Epithelial cell of prostate (primary cell): ENCODE results near the gene C2CD2L.
"Not testable (repeated sequence)": the region's sequence is repeated elsewhere in the genome, so short reads cannot be mapped to it uniquely, and the experiment has no call there.

Experiments used
- DNase-seq: peaks from one replicate; pipeline ENCODE4 v3.0.0-alpha.2; 2011; ENCODE audit warnings: low read depth, low spot score
- H3K27ac ChIP-seq: fragments of 450-650 bp; 2 replicates; pipeline ENCODE4 v1.5.1; 2017; ENCODE audit warnings: mild to moderate bottlenecking

The C2CD2L gene

DNA sequence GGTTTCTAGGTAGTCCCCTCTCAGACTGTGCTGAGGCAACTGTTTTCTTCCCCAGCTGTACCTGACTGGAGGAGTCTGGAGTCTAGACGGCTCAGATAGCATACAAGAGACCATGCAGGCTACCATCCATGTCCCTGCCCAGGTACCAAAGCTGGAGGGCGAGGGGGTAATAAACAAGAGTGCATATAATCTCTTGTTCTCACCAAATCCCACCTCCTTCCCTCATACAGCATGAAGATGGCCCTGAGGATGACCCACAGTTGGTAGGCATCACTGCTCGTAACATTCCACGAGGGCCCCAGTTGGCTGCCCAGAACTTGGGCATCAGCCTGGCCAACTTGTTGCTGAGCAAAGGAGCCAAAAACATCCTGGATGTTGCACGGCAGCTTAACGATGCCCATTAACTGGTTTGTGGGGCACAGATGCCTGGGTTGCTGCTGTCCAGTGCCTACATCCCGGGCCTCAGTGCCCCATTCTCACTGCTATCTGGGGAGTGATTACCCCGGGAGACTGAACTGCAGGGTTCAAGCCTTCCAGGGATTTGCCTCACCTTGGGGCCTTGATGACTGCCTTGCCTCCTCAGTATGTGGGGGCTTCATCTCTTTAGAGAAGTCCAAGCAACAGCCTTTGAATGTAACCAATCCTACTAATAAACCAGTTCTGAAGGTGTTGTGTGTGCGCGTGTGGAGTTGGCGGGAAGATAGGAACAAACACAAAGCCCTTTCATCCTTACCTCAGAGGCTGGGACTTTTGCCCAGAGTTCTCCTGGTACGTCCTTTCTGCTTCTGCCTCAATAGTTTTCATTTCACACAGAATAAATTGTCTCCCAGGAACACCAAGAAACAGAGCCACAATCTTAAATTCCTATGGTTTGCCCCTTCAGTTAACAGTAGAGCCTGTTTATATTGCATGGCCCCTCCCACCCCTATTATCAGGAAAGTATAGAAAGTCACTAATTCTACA, 14.0 kb upstream of the C2CD2L start:
- H3K27ac ChIP-seq: peak overlapping the region; percentile 77
- DNase-seq: no peak

DNA sequence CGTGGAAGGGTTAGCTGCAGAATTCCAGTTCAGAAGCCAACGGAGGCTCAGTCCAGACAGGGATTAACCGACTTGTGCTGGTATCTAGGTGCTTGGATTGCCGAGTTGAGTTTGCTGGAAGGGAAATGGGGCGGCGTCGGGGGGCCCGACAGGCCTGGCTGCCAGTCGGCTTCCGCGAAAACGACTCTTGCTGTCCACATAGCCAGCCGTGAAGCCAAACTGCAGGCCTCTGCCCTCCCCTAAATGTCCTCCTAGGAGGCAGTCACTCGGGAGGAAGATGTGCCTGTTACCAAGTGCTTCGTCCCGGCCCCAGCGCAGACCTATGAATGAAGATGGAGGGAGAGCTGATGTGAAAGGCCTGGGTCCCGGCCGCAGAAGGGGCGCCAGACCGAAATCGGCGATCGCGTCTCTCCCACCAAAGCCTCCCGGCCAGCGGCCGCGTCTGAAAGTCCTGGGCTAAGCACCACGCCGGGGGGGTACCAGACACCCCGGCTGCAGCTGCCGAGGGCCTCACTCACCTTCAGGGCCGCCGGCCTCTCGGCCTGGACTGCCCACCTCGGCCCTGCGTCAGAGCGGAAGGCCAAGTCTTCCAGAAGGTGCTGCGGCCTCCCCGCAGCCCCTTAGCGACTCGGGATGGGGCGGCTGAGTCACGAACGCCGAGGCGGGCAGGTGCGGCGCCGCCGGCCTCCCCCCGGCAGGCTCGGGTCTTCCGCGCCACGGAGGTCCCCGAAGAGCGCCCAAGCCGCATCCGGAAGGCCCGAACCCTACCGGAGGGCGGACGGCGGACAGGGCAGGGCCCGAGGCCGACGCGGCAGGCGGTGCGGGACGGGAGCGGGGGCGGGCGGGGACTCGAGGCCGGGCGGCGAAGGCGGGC, 13.0 kb upstream of the C2CD2L start:
- no peak for DNase-seq

DNA sequence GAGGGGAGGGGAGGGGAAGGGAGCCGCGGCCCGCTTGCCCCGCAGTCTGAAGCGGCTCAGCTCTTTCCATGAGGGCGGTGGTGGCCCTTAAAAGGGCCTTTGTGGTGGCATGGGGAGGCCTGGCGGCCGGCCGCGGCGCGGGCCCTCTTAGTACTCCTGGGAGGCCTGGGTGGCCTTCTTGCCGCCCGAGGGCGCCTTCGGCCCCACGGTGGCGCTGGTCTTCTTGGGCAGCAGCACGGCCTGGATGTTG, 12.4 kb upstream of the C2CD2L start:
- peak; percentile 52 for DNase-seq
- peak overlapping the region; percentile 77 for H3K27ac ChIP-seq

More for the DNA sequence above, 13.0 kb upstream of the C2CD2L start:
- H3K27ac ChIP-seq: peak overlapping the region; percentile 77

DNA sequence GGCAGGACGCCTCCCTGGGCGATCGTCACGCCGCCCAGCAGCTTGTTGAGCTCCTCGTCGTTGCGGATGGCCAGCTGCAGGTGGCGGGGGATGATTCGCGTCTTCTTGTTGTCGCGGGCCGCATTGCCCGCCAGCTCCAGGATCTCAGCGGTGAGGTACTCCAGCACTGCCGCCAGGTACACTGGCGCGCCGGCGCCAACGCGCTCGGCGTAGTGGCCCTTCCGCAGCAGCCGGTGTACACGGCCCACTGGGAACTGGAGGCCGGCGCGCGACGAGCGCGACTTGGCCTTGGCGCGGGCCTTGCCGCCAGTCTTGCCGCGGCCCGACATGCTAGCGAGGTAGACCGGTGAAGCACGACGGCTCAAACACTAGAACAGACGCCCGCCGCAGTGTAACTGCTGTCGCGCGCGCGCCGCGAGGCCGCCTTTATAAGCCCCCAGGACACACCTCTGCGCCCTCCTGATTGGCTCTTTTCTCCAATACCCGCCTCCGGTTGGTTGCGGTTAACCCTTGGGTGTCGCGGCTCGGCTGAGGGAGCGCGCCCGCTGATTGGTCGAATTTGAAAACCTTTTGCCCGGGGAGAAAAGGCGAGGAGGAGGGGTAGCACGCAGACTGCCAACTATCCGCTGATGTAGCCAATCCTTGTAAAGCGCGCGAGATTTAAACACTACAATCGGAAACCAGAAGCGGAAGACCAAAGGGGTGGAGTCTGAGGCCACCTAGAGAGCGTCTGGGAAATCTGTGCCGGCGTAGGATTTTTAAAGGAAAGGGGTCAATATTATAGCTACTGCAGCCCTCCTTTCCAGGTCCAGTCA, 11.9 kb upstream of the C2CD2L start:
- peak; percentile 98 for DNase-seq
- H3K27ac ChIP-seq: peak overlapping the region; percentile 77

DNA sequence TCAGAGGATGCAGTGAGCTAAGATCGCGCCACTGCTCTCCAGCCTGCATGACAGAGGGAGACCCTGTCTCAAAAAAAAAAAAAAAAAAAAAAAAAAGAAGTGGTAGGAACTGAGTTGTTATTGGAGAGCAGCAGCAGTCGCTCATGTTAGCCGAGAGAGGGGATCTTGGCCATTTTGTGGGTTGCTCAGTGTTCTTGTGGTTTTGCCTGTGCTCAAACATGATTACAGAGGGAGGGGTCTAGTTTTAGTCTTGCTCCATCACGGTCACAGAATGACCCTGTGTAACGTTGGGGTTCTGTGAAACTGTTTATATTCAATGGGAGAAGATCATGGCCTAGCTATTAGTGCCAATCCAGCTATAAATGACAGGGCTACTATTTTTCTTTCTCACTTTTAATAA, 7.4 kb upstream of the C2CD2L start:
- no peak overlapping the region for H3K27ac ChIP-seq
- DNase-seq: no peak

DNA sequence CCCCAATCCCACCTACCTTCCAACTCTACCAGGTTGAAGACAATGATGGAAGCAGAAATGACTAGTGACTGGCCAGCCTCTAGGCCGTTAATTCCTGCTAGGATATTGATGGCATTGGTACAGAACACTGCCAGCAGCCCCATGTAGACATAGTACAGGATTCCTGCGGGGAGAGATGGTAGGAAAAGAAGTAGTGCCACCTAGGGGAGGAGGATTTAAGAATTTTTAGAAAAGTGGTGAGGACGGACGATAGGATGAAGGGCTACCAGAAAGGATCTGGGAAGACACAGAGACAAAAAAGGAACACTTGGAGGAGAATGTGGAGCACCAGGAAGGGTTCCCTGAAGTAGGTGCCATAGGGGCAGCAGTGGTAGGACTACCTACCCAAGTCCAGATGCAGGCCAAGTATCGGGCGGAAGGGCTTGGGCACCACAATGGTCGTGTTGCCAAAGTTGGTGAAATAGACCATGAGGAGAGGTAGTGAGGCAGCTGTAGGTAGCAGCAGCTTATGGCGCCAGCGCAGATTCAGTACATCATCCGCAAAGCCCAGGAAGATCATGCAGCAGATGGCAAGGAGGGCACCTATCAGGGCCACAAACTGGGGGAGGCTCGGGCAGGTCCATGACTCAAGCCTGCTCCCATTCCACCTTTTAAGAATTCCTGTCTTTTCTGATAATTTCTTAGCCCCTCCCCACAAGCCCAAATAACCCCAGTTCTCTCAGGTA, 6.7 kb upstream of the C2CD2L start:
- peak overlapping the region; percentile 95 for H3K27ac ChIP-seq
- no peak for DNase-seq

DNA sequence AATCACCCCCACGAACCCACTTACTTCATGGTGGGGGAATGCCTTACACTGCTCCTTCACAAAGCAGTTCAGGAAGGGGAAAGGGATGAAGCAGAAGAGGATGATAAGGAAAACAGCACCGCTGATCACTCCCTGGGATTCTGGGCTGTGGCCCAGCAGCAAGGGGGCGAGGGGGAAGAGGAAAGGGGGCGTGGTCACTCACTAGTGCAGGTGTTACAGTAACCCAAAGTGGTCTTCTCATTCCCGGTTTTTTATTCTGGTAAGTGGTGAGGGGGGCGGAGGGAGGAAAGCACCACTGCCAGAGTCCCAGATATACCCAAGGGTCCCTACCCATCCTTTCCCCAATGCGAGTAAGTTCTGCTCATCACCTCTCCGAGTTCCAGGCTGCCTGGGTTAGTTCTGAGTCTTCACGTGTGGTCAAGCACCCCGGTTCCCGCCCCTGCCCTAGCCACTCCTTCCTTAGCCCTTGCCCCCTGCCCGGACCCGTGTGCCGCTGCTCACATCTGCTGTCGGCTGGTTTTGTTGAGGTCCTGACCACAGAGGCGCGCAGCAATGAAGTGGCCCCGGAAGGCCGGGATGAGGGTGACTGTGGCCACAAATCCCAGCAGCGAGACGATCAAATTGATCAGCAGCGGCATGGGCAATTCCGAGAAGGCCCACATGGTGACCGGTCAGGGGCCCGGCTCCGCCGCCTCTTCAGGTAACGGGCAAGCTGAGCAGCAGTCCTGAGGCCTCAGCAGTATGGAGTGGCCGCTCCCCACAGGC, 6.0 kb upstream of the C2CD2L start:
- peak overlapping the region; percentile 95 for H3K27ac ChIP-seq
- DNase-seq: no peak

DNA sequence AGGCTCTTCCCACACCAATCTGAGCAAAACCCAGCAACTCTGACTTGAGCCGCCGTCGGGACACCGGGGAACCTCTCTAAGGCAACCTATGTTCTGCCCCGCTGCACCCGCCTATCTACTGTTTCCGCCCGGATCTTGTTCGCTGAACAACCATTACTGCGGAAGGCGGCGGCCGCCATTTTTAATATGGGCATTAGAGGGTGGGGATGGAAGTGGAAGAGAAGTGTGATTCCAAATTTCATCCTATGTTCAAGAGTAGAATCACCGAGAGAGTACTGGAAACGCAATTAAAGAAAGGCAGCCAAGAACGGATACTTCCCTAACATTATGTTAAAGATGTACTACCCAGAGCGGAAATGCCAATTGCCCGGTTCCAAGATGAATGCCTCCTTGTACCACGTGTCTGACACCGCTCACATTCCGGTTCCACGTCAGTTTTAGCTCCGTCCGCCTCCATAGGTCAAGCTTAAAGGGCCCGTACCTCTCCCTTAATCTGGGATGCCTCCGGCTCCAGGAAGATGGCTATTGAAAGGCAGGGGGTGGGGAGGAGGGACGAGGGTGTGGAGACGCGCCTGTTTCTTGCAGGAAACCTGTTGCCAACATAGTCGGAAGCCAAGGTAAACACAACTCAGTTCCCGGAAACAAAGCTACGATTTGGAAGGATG, 5.3 kb upstream of the C2CD2L start, which contains the start of gene DPAGT1:
DPAGT1 (minus strand) TSS at position 95 of the 665 bp plus-strand sequence. CDS start 198 bp downstream, outside the sequence.
- DNase-seq: peak; percentile 93
- peak within 1 kb of the TSS; percentile 95 for H3K27ac ChIP-seq

DNA sequence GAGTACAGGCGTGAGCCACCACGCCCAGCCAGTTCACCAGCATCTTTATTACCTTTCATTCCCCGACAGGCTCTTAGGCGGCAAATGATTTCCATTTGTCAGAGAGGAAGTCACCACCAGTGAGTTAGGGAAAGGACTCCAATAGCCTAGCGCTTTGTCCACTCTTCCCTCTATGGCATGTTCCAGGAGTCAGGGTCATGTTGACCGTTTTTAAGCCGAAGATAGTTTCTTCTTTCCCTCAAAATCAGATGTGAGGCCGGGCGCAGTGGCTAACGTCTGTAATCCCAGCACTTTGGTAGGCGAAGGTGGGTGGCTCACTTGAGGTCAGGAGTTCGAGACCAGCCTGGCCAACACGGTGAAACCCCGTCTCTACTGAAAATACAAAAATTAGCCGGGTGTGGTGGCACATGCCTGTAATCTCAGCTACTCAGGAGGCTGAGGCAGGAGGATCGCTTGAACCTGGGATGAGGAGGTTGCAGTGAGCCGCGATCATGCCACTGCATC, 3.9 kb upstream of the C2CD2L start:
- peak overlapping the region; percentile 95 for H3K27ac ChIP-seq
- DNase-seq: not testable (repeated sequence)

DNA sequence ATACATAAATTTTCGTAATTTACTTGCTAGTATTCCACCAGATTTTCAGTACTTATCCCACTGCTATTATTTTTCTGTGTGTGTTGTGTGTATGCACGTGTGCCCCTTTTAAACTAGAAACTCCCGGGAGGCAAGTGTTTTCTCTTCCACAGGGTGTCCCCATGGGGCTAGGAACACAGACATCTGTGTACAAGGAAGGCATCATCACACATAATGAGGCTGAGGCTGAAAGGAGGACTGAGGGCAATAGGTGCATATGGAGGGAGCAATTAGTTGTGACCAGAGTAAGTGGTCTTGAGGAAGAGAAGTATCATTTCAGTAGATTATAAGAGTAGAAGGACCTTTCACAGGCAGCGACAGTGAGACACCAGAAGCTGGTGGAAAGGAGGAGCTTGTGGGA, 3.4 kb upstream of the C2CD2L start:
- H3K27ac ChIP-seq: no peak overlapping the region
- no peak for DNase-seq

DNA sequence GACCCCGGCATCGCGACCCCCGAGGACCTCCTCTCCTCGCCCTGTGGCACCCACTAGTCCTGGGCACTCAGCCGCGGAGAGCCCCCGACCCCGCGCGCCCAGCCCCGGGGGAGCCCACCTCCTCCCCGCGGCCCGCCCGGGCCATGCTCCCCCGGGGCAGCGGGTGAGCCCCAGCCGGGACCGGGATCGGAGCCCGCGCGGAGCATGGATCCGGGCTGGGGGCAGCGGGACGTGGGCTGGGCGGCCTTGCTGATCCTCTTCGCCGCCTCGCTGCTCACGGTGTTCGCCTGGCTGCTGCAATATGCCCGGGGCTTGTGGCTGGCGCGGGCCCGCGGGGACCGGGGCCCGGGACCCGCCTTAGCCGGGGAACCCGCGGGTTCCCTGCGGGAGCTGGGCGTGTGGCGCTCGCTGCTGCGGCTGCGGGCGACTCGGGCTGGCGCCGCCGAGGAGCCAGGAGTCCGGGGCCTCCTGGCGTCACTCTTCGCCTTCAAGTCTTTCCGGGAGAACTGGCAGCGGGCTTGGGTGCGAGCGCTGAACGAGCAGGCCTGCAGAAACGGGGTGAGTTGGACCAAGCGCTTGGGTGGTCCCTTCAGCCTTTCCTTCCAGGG, 498 bp downstream of the C2CD2L start:
- DNase-seq: no peak
- peak overlapping the region; percentile 34 for H3K27ac ChIP-seq

DNA sequence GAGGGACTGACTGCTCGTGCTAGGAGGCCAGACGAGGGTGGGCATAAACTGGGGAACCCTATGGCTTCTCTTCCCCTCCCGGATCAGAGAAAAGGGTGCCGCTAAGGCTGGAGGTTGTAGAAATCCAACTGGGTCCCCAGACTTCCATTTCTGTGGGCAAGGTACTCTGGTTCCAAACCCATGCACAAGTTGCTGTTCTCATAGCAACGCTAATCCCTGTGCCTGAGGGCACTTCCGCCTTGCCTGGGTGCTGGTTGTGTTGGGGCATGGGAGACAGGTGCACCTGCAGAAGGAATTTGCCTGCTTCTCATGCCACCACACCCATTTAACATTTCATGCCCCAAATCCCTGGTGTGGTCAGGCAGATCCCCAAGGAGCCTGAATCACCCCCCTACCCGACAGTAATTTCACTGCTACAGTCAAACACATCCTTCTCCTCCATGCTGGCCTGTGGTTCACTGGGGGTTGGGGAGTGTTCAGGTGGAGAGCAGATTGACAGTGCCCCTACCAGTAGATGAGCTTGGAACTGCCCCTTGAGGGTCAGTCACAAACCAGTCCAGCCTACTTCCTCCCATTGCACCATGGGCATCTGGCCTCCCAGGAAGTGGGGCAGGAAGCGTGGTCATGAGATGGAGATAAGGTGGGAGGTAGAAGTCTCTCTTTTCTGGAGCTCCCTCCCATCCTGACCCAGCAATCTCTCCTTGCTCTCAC, 1.2 kb downstream of the C2CD2L start:
- H3K27ac ChIP-seq: peak overlapping the region; percentile 34
- no peak for DNase-seq

DNA sequence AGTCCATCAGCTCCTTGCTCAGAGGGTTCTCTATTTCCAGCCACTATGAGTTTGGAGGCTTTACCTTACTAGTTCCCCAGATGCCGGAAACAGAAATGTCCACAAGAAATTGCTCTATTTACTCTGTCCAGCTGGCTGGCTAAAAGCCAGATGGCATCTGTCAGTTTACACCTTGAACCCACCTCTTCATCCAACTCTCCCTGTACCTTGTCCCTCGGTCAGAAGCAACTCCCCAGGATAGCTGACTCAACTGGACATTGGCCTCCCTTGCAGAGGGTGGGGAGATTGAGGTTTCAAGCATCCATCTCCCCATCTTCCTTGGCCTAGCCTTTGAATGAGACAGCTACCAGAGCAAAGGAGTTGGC, 1.7 kb downstream of the C2CD2L start:
- H3K27ac ChIP-seq: no peak overlapping the region
- no peak for DNase-seq

DNA sequence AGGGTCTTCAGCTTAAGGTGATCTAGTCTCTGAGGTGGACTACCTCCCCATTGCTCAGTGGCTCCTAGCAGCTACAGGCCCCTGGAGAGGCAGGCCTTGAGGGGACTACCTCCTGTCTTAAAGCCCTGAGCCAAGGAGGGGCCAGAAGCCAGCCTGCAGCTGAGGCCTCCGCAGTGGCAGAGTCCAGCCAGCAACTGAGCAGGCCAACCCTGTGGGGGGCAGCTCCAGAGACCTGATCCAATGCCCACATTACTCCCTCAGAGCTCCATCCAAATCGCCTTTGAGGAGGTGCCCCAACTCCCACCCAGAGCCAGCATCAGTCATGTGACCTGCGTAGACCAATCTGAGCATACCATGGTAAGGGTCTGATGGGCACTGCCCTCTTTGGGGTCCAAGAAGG, 2.7 kb downstream of the C2CD2L start:
- no peak for DNase-seq
- H3K27ac ChIP-seq: no peak overlapping the region

DNA sequence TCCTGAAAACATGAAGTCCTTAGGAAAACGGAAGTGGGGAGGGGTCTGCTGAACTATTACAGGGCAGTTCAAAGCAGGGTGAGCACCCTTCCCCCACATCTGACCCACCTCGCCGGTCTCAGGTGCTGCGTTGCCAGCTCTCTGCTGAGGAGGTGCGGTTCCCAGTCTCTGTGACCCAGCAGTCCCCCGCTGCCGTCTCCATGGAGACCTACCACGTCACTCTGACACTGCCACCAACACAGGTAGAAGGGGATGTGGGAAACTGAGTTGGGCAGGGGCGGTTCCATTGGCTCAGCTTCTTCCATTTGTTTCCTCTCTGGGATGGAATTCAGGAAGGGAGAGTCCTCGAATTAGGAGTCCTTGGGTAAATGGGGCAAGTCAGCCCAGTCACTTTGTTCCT, 3.3 kb downstream of the C2CD2L start:
- H3K27ac ChIP-seq: no peak overlapping the region

DNA sequence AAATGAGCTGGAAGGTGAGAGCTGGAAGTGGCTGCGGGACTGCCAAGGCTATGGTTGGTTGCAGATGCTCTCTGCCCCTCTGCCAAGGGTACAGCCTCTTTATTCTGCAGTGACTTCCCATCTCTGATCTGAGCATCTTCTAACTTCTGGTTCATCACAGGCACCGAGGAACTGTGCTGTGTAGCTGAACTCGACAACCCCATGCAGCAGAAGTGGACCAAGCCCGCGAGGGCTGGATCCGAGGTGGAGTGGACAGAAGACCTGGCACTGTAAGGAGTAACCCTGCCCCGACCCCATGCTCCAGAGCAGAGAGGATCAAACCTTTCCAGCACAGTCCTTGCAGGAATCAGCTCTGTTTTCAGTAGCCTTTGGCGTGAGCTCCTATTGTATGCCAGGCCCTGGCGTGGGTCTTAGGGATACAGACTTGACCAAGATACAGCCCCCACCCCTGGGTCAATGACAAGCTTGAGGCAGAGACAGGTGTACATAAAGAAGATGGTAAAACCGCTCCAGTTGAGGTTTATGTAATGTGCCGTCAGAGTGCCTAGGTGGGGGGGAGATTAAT, 4.3 kb downstream of the C2CD2L start:
- no peak for DNase-seq
- H3K27ac ChIP-seq: no peak overlapping the region

More for the DNA sequence above, 3.3 kb downstream of the C2CD2L start:
- DNase-seq: no peak
